Liver (tissue), 9 donors: Measurements from ENCODE around the gene TRIM40. TPM values are rescaled to one million over a fixed set of nuclear protein-coding genes. Genes with fewer than 3 reads are reported as not detected.

Experiments used
- DNase-seq: peaks from one replicate; pipeline ENCODE4 v3.0.0-alpha.2; 2017; ENCODE audit warnings: low spot score
- H3K27ac ChIP-seq, 2 donors: one replicate each; pipeline ENCODE4 v1.7.0; 2013; ENCODE audit warnings: inconsistent platforms in 2 of 2, low read length in 2 of 2, control low read depth in 1 of 2, low read depth in 1 of 2, mild to moderate bottlenecking in 1 of 2
- H3K27me3 ChIP-seq, 4 donors: one replicate each; pipeline versions ENCODE4 v1.6.1 to v1.7.0; 2013; ENCODE audit warnings: low read length in 3 of 4, inconsistent platforms in 1 of 4, mild to moderate bottlenecking in 1 of 4, moderate library complexity in 1 of 4; ENCODE audit not compliant: control insufficient read depth in 4 of 4, insufficient read depth in 4 of 4
- H3K36me3 ChIP-seq, 4 donors: one replicate each; pipeline versions ENCODE4 v1.6.1 to v1.7.0; 2013; ENCODE audit warnings: low read length in 3 of 4, mild to moderate bottlenecking in 3 of 4, low read depth in 1 of 4, moderate library complexity in 1 of 4; ENCODE audit not compliant: control insufficient read depth in 4 of 4, insufficient read depth in 3 of 4
- H3K4me1 ChIP-seq, 4 donors: one replicate each; pipeline versions ENCODE4 v1.6.1 to v1.7.0; 2013; ENCODE audit warnings: low read length in 3 of 4, mild to moderate bottlenecking in 3 of 4, moderate library complexity in 1 of 4; ENCODE audit not compliant: control insufficient read depth in 4 of 4, insufficient read depth in 4 of 4
- H3K4me3 ChIP-seq, 3 donors: one replicate each; pipeline versions ENCODE4 v1.6.1 to v1.7.0; 2013; ENCODE audit warnings: low read length in 3 of 3, control low read depth in 1 of 3, low read depth in 1 of 3, mild to moderate bottlenecking in 1 of 3
- H3K9ac ChIP-seq, 2 donors: one replicate each; pipeline ENCODE4 v1.7.0; 2013; ENCODE audit warnings: low read length in 2 of 2, mild to moderate bottlenecking in 2 of 2, moderate library complexity in 2 of 2, control low read depth in 1 of 2, low read depth in 1 of 2
- H3K9me3 ChIP-seq, 4 donors: one replicate each; pipeline versions ENCODE4 v1.6.1 to v1.7.0; 2013; ENCODE audit warnings: low read length in 3 of 4; ENCODE audit not compliant: control insufficient read depth in 4 of 4
- EGR1 ChIP-seq, 2 donors: IDR thresholded peaks; 2 replicates each; pipeline ENCODE4 v1.6.1; 2016 to 2018; ENCODE audit warnings: antibody characterized with exemption in 2 of 2, low read depth in 2 of 2
- FOXA1 ChIP-seq: IDR thresholded peaks from 2 replicates; pipeline ENCODE4 v1.6.1; 2016; ENCODE audit warnings: antibody characterized with exemption
- FOXA2 ChIP-seq: IDR thresholded peaks from 2 replicates; pipeline ENCODE4 v1.6.1; 2016; ENCODE audit warnings: antibody characterized with exemption
- GABPA ChIP-seq, 2 donors: IDR thresholded peaks in 1 of 2; conservative IDR thresholded peaks in 1 of 2; 2 replicates each; pipeline ENCODE4 v1.6.1; 2016; ENCODE audit warnings: antibody characterized with exemption in 2 of 2, mild to moderate bottlenecking in 1 of 2, moderate library complexity in 1 of 2
- HNF4G ChIP-seq: IDR thresholded peaks from 2 replicates; pipeline ENCODE4 v1.6.1; 2016; ENCODE audit warnings: antibody characterized with exemption
- JUND ChIP-seq, 2 donors: IDR thresholded peaks; 2 replicates each; pipeline ENCODE4 v1.6.1; 2016; ENCODE audit warnings: antibody characterized with exemption in 2 of 2
- NR2F2 ChIP-seq: IDR thresholded peaks from 2 replicates; pipeline ENCODE4 v1.6.1; 2016; ENCODE audit warnings: antibody characterized with exemption
- RAD21 ChIP-seq, 2 donors: IDR thresholded peaks; 2 replicates each; pipeline ENCODE4 v1.6.1; 2016; ENCODE audit warnings: antibody characterized with exemption in 2 of 2, mild to moderate bottlenecking in 2 of 2
- RXRA ChIP-seq, 2 donors: IDR thresholded peaks; 2 replicates each; pipeline ENCODE4 v1.6.1; 2017 to 2018; ENCODE audit warnings: antibody characterized with exemption in 2 of 2, mild to moderate bottlenecking in 1 of 2
- TAF1 ChIP-seq: conservative IDR thresholded peaks from 2 replicates; pipeline ENCODE4 v1.6.1; 2016; ENCODE audit warnings: antibody characterized with exemption, mild to moderate bottlenecking
- YY1 ChIP-seq: IDR thresholded peaks from 2 replicates; pipeline ENCODE4 v1.6.1; 2016; ENCODE audit warnings: antibody characterized with exemption, mild to moderate bottlenecking
- ZBTB33 ChIP-seq: IDR thresholded peaks from 2 replicates; pipeline ENCODE4 v1.6.1; 2016; ENCODE audit warnings: antibody characterized with exemption
- WGBS: extraction: QIAGEN DNeasy Blood & Tissue Kit; methylation state at CpG from one replicate; pipeline ENCODE4 v1.1.7; 2013; 5-methylcytosine and 5-hydroxymethylcytosine counted together
- polyA plus RNA-seq, 2 donors: library from polyadenylated mRNA; stranded (reverse) in 1 of 2; unstranded in 1 of 2; fragments of 200-250 nt in 1 of 2; fragments of >200 nt in 1 of 2; fragmentation: Nextera tagmentation in 1 of 2; extraction: Ambion mirVana in 1 of 2; gene quantifications; one replicate each; pipeline versions ENCODE4 v1.2.1 to v1.2.3, GENCODE V29; 2013 to 2015
- total RNA-seq, 2 donors: library from RNA; depleted of rRNA; stranded (reverse); fragments of >200 nt; gene quantifications; one replicate each; pipeline ENCODE4 v1.2.3, GENCODE V29; 2014
- TF ChIP-seq, protein P1 (sequence below): IDR thresholded peaks from 2 replicates; pipeline ENCODE4 v1.6.1; 2016; ENCODE audit warnings: antibody characterized with exemption
- TF ChIP-seq, protein P2 (sequence below): IDR thresholded peaks from 2 replicates; pipeline ENCODE4 v1.6.1; 2016; ENCODE audit warnings: antibody characterized with exemption, mild to moderate bottlenecking
- TF ChIP-seq, protein P3 (sequence below): fragments of 150-350 bp; IDR thresholded peaks from 2 replicates; pipeline ENCODE4 v1.5.1; 2017; ENCODE audit warnings: improper control_type of control experiment, low read depth, low read length; ENCODE audit not compliant: missing input control
- donor health status: healthy.
- donor health status: healthy.
- donor health status: healthy.
- donor health status: healthy.
- donor health status: healthy.

Gene TRIM40
- total and polyA plus RNA-seq, 4 donors: 0.51 TPM; not detected in 3

GRCh38 chr6:30147096-30147495 lies 11.2 kb downstream of the TRIM40 start:
- peaks cover 0 to 5% (median 0%) of the 10 kb centered on the region in 4 donors for H3K27me3 ChIP-seq
- no peaks in the 10 kb centered on the region for H3K36me3 ChIP-seq
- no peak overlapping the region for H3K4me3 ChIP-seq
- WGBS: 90% methylated on average over 3 of the region's 3 CpGs
- no peaks in the 10 kb centered on the region for H3K9me3 ChIP-seq
- TF ChIP-seq, protein P1, sequence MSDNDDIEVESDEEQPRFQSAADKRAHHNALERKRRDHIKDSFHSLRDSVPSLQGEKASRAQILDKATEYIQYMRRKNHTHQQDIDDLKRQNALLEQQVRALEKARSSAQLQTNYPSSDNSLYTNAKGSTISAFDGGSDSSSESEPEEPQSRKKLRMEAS: no peak
- TF ChIP-seq FOXA2 (no peak), GABPA (IDR thresholded peaks at IDR 0.05 in 1 of 2, conservative IDR thresholded peaks at IDR 0.05 in 1 of 2) (no peak), TAF1 (no peak), RAD21 (IDR thresholded peaks at IDR 0.05) (no peak), ZBTB33 (no peak), RXRA (IDR thresholded peaks at IDR 0.05) (no peak), JUND (IDR thresholded peaks at IDR 0.05) (no peak), YY1 (no peak), EGR1 (IDR thresholded peaks at IDR 0.05; ENCODE audit: low read depth in 2 of 2) (no peak), FOXA1 (no peak), NR2F2 (no peak), HNF4G (no peak)
- TF ChIP-seq, protein P2, sequence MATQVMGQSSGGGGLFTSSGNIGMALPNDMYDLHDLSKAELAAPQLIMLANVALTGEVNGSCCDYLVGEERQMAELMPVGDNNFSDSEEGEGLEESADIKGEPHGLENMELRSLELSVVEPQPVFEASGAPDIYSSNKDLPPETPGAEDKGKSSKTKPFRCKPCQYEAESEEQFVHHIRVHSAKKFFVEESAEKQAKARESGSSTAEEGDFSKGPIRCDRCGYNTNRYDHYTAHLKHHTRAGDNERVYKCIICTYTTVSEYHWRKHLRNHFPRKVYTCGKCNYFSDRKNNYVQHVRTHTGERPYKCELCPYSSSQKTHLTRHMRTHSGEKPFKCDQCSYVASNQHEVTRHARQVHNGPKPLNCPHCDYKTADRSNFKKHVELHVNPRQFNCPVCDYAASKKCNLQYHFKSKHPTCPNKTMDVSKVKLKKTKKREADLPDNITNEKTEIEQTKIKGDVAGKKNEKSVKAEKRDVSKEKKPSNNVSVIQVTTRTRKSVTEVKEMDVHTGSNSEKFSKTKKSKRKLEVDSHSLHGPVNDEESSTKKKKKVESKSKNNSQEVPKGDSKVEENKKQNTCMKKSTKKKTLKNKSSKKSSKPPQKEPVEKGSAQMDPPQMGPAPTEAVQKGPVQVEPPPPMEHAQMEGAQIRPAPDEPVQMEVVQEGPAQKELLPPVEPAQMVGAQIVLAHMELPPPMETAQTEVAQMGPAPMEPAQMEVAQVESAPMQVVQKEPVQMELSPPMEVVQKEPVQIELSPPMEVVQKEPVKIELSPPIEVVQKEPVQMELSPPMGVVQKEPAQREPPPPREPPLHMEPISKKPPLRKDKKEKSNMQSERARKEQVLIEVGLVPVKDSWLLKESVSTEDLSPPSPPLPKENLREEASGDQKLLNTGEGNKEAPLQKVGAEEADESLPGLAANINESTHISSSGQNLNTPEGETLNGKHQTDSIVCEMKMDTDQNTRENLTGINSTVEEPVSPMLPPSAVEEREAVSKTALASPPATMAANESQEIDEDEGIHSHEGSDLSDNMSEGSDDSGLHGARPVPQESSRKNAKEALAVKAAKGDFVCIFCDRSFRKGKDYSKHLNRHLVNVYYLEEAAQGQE: no peak
- TF ChIP-seq, protein P3, sequence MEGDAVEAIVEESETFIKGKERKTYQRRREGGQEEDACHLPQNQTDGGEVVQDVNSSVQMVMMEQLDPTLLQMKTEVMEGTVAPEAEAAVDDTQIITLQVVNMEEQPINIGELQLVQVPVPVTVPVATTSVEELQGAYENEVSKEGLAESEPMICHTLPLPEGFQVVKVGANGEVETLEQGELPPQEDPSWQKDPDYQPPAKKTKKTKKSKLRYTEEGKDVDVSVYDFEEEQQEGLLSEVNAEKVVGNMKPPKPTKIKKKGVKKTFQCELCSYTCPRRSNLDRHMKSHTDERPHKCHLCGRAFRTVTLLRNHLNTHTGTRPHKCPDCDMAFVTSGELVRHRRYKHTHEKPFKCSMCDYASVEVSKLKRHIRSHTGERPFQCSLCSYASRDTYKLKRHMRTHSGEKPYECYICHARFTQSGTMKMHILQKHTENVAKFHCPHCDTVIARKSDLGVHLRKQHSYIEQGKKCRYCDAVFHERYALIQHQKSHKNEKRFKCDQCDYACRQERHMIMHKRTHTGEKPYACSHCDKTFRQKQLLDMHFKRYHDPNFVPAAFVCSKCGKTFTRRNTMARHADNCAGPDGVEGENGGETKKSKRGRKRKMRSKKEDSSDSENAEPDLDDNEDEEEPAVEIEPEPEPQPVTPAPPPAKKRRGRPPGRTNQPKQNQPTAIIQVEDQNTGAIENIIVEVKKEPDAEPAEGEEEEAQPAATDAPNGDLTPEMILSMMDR: no peak
- no peaks in the 10 kb centered on the region for H3K4me1 ChIP-seq
- no peak overlapping the region for H3K9ac ChIP-seq
- H3K27ac ChIP-seq: no peak overlapping the region
- no peak for DNase-seq

DNA sequence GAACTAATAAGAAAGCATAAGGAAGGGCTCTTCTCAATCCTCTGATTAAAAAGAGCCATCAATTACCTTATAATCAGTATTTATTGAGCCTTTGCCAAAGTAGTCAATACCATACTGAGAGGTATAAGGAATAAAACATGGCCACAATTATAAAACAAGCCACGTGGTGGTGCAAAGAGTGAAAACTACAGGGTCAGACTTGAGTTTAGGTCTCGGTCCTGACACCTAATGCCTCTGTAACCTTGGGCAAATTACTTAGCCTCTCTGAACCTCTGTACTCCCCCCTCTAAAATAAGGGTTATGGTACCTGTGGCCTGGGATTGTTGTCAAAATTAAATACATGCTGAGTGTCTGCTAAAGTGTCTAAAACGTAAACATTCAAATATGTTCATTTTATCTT lies 13.3 kb downstream of the TRIM40 start:
- H3K27me3 ChIP-seq: peaks cover 0 to 2% (median 0%) of the 10 kb centered on the region in 4 donors
- peaks cover 0 to 2% (median 0%) of the 10 kb centered on the region in 4 donors for H3K4me1 ChIP-seq
- no peak overlapping the region for H3K4me3 ChIP-seq
- TF ChIP-seq, protein P3: no peak
- TF ChIP-seq RAD21 (IDR thresholded peaks at IDR 0.05) (no peak), RXRA (IDR thresholded peaks at IDR 0.05) (no peak), HNF4G (no peak), GABPA (IDR thresholded peaks at IDR 0.05 in 1 of 2, conservative IDR thresholded peaks at IDR 0.05 in 1 of 2) (no peak), TAF1 (no peak), EGR1 (IDR thresholded peaks at IDR 0.05; ENCODE audit: low read depth in 2 of 2) (no peak), NR2F2 (no peak), YY1 (no peak), ZBTB33 (no peak)
- TF ChIP-seq, protein P2: no peak
- H3K27ac ChIP-seq: no peak overlapping the region
- no peaks in the 10 kb centered on the region for H3K9me3 ChIP-seq
- WGBS: 55% methylated on average over 3 of the region's 3 CpGs
- H3K9ac ChIP-seq: no peak overlapping the region
- DNase-seq: no peak
- no peaks in the 10 kb centered on the region for H3K36me3 ChIP-seq
